ENCODE results near the gene NT5DC4.

The NT5DC4 gene

DNA sequence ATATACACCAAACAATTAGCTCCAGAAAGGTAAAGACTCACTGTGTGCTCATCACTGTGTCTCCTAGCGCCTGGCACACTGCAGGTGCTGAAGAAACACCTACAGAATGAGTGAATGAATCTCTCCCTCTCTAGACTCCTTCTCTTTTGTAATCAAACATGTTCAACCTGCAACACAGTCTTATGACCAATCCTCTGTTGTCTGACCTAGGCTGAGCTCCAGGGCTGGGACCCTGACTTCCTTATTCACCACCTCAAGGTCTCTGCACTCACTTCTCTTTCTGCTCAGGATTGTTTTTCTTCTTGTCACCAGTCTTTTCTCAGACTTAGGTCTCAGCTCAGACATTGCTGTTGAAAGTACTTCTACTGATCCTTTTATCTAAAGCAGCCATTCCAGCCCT is 33.7 kb downstream of the NT5DC4 start:
- TF ChIP-seq, protein P1, sequence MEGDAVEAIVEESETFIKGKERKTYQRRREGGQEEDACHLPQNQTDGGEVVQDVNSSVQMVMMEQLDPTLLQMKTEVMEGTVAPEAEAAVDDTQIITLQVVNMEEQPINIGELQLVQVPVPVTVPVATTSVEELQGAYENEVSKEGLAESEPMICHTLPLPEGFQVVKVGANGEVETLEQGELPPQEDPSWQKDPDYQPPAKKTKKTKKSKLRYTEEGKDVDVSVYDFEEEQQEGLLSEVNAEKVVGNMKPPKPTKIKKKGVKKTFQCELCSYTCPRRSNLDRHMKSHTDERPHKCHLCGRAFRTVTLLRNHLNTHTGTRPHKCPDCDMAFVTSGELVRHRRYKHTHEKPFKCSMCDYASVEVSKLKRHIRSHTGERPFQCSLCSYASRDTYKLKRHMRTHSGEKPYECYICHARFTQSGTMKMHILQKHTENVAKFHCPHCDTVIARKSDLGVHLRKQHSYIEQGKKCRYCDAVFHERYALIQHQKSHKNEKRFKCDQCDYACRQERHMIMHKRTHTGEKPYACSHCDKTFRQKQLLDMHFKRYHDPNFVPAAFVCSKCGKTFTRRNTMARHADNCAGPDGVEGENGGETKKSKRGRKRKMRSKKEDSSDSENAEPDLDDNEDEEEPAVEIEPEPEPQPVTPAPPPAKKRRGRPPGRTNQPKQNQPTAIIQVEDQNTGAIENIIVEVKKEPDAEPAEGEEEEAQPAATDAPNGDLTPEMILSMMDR (IDR thresholded peaks at IDR 0.05; ENCODE audit: low read length, missing control alignments) = no peak
- H3K4me3 ChIP-seq (replicated peaks; ENCODE audit: low read depth, low read length) = no peak overlapping the region
- DNase-seq (ENCODE audit: low read depth) = no peak

DNA sequence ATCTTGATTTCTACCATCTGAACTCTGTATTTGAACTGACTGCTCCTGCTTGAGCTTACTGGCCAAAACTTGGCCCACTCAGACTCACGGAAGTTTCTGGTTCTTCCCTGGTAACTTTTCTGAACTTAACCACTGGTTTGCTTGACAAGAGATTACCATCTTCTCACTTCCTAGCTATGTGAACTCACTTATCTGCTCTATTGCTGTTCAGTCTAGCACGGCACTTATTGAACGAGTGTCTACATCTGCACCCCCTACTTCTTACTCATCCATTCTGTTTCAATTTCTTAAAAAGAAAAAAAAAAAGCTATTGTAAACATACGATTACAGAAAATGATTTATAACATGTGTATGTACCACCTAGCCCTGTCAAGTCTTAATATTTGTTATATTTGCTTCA is 34.6 kb downstream of the NT5DC4 start:
- TF ChIP-seq, protein P1 (IDR thresholded peaks at IDR 0.05; ENCODE audit: low read length, missing control alignments) = no peak
- no peak for DNase-seq (ENCODE audit: low read depth)

DNA sequence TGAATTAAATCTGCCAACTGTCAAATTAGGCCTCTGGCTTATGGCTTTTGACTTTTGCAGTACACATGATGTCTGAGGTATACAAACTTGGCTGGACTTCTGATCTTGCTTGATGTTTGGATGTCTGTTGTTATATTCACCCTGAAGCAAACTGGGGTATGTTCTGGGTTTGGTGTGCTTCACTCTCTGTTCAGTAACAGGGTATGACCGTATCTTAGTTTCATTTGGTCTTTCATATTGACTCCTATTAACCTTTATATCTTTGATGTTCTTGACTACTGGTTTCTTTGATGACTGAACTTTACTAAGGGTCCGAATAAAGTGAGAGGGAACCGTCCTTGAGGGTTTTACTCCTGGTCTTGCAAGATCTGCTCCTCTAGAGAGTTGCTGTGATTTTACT is 35.4 kb downstream of the NT5DC4 start:
- DNase-seq (ENCODE audit: low read depth) = no peak
- no peak overlapping the region for H3K4me3 ChIP-seq (replicated peaks; ENCODE audit: low read depth, low read length)
- TF ChIP-seq, protein P1 (IDR thresholded peaks at IDR 0.05; ENCODE audit: low read length, missing control alignments) = no peak

More for the DNA sequence above, 34.6 kb downstream of the NT5DC4 start:
- no peak overlapping the region for H3K4me3 ChIP-seq (replicated peaks; ENCODE audit: low read depth, low read length)

DNA sequence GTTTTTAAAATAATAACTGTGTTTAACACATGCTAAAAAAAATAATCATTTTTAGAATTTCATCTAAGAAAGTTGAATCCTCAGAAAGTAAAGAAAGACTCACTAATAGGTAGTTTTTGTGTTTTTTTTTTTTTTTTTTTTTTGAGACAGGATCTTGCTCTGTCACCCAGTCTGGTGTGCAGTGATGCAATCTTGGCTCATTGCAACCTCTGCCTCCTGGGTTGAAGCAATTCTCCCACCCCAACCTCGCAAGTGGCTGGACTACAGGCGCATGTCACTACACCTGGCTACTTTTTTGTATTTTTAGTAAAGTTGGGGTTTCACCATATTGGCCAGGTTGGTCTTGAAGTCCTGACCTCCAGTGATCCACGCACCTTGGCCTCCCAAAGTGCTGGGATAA is 36.4 kb downstream of the NT5DC4 start:
- TF ChIP-seq, protein P1 (IDR thresholded peaks at IDR 0.05; ENCODE audit: low read length, missing control alignments) = no peak
- no peak overlapping the region for H3K4me3 ChIP-seq (replicated peaks; ENCODE audit: low read depth, low read length)
- DNase-seq (ENCODE audit: low read depth) = peak; percentile 40

DNA sequence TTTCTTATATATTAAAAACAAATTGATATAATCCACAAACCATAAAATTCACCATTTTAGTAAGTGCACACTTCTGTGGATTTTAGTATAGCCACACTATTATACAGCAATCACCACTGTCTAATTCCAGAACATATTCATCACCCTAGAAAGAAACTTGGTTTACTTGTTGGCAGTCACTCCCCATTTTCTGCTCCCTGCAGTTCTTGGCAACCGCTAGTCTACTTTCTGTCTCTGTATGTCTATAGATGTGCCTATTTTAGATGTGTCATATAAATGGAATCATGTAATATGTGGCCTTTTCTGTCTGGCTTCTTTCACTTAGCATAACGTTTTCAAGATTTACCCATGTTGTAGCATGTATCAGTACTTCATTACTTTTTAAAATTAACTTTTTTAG is 37.9 kb downstream of the NT5DC4 start:
- TF ChIP-seq, protein P1 (IDR thresholded peaks at IDR 0.05; ENCODE audit: low read length, missing control alignments) = no peak
- DNase-seq (ENCODE audit: low read depth) = no peak
- no peak overlapping the region for H3K4me3 ChIP-seq (replicated peaks; ENCODE audit: low read depth, low read length)

DNA sequence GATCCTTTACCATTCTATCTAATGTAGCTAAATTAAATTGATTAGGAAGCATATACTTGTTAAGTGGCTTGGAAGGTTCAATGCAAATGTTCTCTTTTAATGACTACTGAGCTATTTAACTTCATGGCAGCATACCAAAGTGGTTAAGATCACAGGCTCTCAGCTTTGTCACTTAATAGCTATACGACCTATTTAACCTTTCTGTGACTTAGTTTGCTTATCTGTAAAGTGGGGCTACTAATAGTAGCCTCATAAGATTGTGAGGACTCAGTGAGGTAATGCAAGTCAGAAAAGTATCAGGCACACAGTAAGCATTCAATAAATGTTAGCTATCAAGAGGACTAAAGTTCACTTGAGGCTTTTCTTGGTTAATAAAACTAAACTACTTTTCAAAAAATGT is 39.3 kb downstream of the NT5DC4 start:
- no peak for DNase-seq (ENCODE audit: low read depth)
- TF ChIP-seq, protein P1 (IDR thresholded peaks at IDR 0.05; ENCODE audit: low read length, missing control alignments) = no peak
- no peak overlapping the region for H3K4me3 ChIP-seq (replicated peaks; ENCODE audit: low read depth, low read length)

DNA sequence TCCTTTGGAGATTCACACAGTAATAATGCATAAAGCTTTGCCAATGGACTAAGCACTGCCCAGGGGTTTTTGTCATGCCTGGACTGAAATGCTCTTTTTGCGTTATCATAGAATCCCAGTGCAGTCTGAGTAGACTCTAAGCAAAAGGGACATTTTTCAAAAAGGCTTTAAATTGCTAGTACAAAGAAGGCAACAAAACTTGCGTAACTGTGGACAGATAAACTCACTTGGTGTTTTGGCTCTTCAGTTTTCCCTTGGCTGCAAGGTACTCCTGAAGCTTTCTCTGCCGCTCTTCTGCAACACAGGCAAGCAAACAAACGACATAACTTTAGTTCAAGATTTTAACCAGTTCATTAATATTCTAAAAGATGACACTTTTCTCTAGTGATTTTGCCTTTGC is 41.5 kb downstream of the NT5DC4 start:
- TF ChIP-seq, protein P1 (IDR thresholded peaks at IDR 0.05; ENCODE audit: low read length, missing control alignments) = no peak
- no peak overlapping the region for H3K4me3 ChIP-seq (replicated peaks; ENCODE audit: low read depth, low read length)
- DNase-seq (ENCODE audit: low read depth) = no peak
